ENCODE data around the gene DOK7.

DOK7 gene

DNA sequence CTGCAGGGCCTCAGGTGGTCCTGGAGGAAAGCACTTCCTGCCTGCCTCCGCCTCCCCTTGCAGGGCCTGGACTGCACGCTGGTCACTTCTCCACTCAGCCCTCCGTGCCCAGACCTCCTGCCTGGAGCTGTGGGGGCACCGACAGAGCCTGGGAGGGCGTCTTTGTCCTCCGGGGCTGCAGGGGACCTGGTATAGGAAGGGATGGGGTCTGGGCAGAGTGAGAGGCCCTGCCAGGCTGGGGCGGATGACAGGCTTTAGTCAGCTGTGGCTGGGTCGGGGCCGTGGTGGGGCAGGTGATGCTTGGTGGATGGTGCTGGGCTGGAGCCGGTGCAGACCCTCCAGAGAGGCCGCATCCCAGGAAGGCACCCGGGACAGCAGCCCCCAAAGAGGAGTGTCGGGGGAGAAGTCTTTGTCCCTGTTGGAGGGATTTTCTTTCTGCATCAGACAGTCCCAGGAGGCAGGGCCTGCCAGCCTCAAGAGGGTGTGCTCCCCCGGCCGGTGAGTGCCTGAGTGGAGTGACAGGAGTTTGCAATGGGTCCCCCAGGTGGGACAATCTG is 1.3 kb downstream of the DOK7 start:
- DNase-seq, result no peak

DNA sequence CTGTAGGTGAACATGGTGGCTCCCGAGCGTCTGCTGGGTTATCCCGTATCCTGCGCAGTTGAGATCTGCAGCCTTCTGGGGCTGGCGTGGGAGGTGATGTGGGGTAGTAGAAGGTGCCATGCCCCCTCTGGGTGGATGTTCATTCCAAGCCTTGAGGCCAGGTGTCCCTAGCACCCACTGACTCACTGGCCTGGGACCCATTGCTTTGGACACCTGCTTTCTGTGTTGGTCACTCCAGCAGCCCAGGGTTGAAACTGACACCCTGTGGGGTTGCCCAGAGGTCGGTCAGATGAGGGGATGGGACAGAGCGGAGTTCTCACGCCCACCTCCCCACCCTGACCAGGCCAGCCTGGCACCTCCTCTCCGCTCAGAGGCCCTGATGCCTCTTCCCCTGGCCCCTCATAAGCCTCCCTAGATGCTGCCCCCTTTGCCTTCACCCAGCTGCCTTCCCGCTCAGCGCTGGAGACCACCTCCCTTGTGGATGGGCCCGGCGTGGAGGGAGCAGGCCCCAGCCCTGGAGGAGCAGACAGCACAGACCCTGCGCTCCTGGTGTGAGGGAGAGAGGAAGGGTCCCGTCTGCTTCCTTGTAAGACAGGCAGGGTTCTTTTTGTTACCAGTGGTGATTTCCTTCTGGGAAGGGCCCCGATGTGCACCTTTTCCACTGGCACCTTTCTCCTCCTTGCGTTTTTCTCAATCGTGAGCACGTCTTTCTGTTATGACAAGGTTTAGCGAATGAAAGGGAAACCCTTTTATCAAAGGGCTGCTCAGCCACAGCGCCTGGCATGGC is 2.0 kb downstream of the DOK7 start:
- no peak for DNase-seq

DNA sequence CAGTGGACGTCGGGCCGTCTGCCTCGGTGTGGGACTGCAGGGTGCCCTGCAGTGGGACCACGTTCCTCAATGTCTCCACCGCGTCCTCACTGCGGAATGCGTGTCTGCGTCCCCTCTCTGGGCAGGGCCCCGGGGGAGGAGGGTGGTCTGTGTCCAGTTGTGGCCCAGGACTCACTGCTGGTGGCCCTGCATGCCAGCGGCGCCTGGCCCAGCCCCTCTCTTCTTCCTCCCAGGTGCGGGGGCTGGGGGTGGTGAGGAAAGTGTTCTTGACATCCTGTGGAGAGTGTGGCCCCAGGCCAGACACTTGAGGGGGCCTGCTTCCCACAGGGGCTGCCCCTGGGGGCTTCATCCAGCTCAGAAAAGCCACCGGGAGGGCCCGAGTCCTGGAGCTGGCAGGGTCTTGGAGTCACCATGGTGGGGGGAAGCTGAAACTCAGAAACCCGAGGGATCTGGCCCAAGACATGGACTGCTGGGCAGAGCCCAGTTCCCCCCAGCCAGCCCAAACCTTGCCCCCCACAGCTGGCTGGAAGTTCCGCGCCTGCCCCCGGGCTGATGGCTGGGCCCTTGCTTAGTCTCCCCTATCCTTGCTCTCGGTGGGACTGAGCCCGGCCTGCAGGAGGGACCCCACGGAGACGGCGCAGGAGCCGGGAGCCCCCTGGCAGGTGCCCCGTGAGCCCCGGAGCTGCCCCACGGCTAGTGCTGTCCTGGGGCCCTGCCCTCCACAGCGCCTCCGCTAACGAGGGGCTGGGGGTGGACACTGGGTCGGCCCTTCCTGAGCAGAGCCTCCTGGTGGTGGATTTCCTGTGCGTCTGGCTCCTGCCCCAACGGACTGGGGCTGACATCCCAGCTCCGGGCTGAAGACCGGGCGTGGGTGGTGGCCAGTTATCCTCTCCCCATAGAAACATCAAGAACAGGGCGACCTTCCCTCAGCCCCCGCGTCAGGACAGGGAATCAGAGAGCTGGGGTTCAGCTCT is 2.9 kb downstream of the DOK7 start:
- no peak for DNase-seq

DNA sequence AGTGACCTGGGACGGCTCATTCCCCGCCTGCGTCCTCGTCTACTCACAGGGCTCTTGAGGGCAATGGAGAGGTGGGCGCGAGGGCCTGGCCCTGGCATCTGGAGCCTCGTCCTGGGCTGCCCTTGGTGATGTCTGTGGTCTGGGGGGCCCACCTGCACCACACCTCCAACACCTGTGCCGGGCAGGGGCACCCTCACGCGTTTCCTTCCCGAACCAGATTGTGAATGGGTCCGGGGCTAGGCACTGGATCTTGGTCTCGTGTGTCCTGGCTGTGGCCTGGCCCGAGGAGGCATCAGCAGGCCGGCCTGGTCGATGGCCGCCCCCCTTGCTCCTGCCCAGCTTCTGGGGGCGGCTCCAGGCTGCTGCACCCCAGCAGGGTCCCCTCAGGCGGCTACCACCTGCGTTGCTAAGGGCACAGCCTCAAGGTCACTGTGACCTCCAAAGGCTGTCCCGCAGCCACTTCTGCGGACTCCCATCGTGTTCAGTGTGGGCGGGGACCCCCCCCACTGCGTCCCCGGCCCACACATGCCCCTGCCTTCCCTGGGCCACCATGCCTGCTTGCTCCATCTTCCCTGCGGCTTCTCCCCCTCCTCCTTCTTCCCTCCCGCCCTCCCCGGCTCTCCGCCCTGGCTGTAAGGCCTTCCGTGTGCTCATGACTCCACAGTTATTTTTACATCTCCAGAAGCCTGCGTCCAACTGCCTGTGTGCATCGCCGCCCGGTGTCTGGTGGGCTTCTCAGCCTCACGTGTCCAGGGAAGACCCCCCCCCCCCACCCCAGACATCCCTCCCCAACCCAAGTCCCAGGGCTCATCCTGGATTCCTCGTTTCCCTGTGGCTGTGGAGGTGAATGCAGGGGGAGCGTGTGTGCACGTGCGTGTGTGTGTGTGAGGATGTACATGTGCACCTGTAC is 3.8 kb downstream of the DOK7 start:
- no peak for DNase-seq

DNA sequence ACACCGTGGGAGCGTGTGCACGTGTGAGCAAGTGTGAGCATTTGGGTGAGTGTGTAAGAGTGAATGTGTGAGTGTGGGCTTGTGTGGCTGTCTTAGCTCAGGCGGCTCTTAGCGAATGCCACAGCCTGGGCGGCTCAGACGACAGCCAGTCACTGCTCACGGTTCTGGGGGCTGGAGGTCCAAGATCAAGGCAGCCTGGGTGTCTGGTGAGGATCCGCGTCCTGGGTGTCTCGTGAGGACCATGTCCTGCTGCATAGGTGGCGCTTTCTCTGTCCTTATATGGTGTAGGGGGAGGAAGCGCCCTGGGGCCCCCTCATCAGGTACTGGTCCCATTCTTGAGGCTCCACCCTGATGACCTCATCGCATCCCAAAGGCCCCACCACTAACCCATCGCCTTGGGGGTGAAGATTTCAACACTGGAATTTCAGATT is 4.5 kb downstream of the DOK7 start:
- no peak for DNase-seq

DNA sequence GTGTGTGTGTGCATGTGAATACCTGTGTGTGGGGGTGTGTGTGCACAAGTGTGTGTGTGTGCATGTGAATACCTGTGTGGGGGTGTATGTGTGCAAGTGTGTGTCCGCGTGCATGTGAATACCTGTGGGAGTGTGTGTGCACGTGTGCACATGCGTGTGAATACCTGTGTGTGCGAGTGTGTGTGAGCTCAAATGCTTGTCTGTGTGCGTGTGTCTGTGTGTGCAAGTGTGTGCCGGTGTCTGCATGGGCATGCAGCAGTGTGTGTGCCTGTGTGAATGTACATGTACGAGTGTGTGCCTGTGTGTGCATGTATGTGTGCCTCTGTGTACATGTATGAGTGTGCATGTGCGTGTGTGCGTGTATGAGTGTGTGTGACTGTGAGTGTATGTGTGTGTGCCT is 5.0 kb downstream of the DOK7 start:
- DNase-seq, result no peak

DNA sequence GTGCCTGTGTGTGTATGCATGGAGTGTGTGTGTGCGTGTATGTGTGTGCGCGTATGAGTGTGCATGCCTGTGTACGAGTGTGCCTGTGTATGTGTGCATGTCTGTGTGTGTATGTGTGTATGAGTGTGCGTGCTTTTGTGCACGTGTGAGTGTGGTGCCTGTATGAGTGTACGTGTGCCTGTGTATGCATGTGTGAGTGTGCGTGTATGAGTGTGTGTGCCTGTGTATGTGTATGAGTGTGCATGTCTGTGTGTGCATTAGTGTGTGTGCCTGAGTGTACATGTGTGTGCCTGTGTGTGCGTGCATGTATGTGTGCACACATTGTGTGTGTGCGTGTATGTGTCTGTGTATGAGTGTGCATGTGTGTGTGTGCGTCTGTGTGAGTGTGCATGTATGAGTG is 5.7 kb downstream of the DOK7 start:
- no peak for DNase-seq

DNA sequence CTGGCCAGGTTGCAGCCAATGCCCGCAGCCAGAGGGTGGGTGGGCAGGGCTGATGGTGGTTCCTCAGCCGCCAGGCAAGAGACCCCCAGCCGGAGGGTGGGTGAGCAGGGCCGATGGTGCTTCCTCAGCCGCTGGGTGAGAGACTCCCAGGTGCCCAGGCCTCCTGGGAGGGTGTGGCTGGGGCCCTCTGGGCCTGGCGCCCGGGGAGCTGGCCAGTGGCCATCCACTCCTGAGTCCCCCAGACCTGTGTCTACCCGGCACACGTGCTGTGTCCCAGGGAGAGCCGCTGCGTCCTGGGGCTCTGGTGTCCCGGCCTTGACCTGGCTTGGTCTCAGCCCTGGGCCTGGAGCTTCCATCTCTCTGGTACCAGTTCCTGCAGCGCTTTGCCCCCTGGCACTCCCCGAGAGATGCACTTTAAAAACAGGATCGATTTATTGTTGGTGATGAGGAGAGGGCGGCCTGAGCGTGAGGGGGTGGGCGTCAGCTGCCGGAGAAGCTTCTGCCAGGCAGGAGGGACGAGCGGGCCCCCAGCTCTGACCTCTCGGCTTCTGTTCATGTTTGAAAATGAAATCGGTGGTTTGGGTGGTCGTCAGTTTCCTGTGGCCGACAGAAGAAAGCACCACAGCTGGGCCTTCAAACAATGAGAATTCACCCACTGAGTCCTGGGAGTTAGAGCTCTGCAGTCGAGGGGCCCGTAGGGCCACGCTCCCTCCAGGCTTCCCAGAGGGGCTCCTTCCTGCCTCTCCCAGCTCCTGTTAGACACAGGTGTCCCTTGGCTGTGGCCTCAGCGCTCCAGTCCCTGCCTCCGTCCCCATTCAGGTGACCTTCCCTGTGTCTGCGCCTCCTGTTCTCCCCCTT is 6.5 kb downstream of the DOK7 start:
- DNase-seq, result no peak

DNA sequence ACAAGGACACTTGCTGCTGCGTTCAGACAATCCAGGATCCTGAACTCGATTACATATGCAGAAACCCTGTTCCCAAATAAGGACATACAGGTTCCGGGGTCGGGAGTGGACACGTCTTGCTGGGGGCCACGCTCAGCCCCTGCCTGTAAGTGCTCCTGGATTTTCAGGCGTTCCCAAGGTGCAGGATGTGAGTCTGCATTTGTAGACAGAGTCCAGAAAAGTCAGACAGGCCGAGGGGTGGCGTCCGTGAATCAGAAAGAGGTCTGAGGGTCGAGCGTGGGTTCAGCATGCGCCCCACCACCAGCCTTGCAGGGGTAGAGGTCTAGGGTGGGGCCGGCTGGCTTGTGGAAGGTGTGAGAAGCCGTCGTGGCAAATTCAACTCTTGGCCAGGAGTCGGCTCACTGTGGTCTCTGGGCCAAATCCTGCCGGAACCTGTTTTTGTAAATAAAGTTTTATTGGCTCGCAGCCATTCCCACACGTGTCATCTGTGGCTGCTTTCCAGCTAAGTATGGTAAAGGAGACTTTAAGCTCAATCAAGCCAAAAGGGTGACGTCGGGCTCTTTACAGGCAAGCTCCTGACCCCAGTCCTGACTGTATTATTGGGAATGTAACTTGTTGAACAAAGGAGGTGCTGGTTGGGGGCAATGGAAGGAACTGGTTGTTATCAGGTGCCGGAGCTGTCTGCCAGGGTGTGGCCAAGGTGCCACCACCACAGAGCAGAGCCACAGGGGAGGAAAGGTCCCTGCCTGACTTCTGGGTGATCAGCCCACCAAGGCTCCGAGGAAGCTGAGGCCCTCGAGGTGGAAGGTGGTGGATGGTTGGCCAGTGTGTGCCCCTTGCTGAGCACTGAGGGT is 7.4 kb downstream of the DOK7 start:
- DNase-seq, result no peak

DNA sequence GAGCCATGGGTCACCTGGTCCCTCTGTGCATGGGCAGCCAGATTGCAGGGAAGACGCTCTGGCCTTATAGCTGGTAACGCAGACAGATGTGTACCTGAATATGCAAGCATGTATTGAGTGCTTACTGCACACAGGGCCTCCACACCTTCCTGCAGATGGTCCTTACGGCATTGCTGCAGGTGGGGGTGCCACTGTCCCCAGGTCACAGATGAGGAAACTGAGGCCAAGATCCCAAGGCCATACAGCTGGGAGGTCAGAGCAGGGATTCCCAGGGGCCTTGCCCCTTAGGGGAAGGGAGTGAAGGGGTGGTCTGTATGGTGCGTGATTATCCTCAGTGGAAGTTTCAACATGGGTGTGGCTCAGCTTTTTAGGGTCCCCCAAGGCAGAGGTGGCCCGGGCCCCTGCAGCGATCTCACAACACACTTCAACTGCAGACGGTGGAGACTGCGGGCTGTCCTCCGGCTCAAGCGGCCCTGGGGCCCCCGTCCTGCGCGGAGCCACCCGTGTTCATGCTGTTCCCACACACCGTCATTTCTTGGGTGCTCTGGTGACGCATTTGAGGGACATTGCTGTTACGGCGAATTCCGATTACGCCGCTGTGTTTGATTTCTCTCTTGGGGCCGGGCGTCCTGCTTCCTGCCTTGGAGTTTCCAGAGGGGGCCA is 8.1 kb downstream of the DOK7 start:
- no peak for DNase-seq

DNA sequence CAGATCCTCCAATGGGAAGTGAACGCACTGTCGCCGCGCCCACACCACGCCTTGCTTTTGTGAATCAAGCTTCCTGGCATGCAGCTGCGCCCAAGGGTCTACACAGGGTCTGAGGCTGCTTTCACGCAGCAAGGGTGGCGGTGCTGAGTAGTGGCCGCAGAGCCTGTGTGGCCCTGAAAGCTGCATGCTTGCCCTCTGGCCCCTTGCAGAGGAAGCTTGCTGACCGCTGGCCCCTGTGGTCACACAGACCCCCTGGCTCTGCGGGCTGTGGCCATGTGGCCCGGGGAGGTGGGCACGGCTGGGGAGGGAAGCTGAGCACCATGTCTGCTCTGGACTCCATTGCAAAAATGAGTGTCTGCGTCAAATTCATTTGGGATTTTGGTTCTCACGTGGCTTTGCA is 8.8 kb downstream of the DOK7 start:
- DNase-seq, result no peak

DNA sequence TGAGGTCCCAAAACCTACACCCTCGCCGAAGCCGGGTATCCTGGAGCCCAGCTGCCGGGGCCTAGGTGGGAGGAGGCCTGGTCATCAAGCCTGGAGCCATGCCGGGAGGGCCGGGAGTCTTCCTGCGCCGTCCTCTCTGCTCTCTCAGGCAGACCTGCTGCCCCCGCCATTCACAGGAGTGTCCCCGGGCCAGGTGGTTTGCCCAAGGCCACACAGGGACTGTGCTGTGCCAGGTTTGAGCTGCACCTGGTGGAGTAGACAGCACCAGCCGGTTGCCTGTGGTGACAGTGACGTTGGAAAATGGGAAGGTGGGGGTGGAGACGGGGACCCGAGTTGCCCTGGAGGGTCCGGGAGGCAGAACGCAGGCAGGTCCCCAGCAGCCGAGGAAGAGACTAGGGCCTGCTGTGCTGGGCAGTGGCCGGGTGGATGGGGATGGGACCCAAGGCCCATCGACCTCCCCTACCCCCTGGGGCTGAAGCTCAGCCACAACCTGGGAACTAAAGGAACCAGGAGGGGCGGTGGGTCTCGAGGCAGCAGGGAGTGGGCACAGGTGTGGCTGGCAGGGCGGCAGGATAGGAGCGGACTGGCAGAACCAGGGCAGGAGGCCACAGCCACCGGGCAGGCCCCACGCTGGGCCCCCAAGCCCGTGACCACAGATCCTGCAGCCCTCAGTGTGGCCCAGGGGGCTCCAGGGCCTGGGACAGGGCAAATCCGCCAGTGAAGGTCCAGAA is 9.5 kb downstream of the DOK7 start:
- DNase-seq, result no peak

DNA sequence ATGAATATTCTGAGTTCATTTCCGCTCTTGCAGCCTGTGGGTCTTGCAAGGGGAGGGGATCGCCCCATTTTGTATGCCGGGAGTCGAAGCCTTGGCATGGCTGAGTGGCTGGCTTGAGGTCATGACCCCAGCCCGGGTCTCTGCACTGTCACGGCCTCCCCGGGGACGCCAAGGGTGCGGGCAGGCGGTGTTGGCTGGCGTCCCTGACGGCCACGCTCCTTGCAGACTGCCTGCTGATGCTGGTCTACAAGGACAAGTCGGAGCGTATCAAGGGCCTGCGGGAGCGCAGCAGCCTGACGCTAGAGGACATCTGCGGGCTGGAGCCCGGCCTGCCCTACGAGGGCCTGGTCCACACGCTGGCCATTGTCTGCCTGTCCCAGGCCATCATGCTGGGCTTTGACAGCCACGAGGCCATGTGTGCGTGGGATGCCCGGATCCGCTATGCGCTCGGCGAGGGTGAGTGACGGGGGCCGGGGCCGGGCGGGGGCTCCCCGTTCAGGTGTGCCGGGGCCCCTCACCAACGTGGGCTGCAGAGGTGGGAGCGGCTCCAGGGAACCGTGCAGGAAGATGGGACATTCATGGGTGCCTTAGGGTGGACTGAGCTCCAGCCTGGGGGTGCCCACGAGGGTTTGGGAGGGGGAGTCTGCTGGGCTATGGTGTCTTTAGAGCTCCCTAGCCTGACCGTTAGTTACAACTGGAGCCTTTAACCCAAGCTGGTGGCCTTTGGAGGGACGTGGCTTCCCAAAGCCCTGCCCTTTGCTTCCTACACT is 10.3 kb downstream of the DOK7 start:
- no peak for DNase-seq

DNA sequence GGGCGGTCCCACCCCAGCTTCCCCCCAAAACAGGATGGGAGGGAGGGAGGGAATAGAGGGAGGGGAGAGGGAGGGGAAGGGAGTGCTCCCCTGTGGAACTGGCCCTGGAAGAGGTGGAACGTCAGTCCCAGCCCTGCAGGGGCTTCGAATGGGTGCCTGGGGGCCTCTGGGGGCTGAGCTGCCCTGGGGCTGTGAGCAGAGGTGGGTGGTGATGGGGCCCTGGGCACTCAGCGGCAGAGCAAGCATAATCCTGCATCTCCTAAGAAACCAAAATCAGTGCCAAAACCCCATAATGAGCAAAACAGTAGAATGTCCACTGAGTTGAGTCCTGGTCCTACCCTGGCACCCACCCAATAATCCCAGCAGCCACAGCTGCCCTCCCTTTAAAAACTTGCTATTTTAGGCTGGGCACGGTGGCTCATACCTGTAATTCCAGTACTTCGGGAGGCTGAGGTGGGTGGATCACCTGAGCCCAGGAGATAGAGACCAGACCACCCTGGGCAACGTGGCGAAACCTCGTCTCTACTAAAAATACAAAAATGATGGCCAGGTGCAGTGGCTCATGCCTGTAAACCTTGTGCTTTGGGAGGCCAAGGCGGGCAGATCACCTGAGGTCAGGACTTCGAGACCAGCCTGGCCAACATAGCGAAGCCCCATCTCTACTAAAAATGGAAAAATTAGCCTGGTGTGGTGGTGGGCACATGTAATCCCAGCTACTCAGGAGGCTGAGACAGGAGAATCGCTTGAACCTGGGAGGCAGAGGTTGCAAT is 11.1 kb downstream of the DOK7 start:
- DNase-seq, result no peak

DNA sequence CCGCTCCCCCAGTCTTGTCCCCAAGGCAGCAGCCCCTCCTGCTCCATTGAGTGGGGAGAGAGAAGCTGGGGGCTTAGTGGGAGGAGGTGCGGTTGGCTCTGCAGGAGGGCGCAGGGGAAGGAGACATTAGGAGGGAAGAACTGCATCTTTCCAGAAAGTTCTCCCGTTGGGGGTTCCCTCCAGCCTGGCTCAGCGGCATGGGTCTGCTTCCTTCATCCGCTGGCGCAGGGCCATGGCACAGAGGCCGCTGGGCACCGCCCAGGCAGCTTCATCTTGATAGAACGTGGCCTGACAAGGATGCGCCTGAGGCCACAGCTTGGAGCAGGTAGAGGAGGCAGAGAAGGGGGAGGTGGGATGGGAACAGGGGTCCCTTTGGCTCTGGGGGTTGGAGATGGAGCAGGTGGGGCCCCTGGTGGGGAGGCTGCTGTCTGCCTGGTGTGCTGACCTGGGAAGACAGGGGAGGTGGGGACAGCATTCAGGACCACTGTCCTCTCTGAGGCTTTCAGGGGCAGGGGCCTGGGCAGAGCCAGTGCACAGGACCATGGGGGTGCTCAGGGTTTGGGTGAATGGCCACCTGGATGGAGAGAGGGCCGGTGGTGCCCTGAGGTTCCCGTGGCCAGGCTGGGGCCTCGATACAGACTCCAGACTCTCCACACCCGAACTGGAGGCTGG is 12.1 kb downstream of the DOK7 start:
- no peak for DNase-seq

DNA sequence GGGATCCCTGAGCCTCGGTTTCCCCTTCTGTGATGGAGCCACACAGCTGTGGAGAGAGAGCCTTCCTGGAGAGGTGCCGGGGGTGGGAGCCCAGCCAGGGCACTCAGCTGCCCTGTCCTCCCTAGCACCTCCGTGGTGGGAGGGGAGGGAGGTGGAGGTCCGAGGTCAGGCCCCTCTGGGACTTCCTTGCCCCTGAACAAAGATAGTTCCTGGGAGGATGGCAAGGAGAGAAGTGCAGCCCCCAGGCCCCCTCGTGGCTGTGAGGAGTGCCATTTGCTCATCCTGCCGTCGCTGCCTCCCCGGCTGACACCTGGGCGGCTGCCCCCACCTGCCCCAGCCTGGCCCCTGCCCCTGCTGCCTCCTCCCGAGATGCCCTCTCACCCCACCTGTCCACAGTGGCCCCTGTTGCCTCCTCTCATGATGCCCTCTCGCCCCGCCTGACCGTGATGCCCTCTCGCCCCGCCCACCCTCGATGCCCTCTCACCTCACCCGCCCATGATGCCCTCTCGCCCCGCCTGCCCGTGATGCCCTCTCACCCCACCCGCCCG is 12.7 kb downstream of the DOK7 start:
- DNase-seq, result no peak

DNA sequence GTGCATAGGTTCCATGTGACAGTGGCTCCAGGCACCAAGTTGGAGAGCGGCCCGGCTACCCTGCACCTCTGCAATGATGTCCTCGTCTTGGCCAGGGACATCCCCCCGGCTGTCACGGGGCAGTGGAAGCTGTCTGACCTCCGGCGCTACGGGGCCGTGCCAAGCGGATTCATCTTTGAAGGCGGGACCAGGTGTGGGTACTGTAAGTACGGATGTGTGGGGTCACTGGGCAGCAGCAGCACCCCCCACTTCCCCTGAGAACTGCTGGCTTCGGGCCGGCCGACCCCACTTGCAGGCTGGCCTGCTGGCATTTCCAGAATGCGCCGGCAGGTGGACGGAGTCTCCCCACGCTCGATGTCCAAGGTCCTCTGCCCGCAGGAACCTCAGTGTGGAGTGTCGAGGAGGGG is 13.2 kb downstream of the DOK7 start:
- no peak for DNase-seq

All from Kasumi-1 (cell line).